ENCODE results near the gene ATP6V1G3. TPM values are rescaled to one million over a fixed set of nuclear protein-coding genes. Genes with fewer than 3 reads are reported as not detected.

ATP6V1G3 gene
- total RNA-seq, 3 donors from 2014 or later (not counting 1 experiment from before 2014, with no cell fraction given) = not detected

- Mint-ChIP-seq H3K4me3 (no peak overlapping the region), H3K9me3 (no peaks in the 10 kb centered on the region), H3K4me1 (peaks cover 17 to 25% of the 10 kb centered on the region in 2 donors), H3K36me3 (no peaks in the 10 kb centered on the region), H3K27me3 (ENCODE audit: low read depth in 2 of 2) (no peaks in the 10 kb centered on the region), H3K27ac (no peak overlapping the region)
- no peak for TF ChIP-seq CTCF (IDR thresholded peaks at IDR 0.05)
- no peak for DNase-seq
- WGBS (ENCODE audit: insufficient coverage) = 74% methylated on average over 2 of the region's 3 CpGs
- H3K9me3 ChIP-seq (ENCODE audit: control insufficient read depth, insufficient read depth, low read length) = no peaks in the 10 kb centered on the region
- no peaks in the 10 kb centered on the region for H3K36me3 ChIP-seq (ENCODE audit: control insufficient read depth, insufficient read depth, low read length)
- intact Hi-C loops (cut with micrococcal nuclease) = no loop called here
- H3K4me3 ChIP-seq (ENCODE audit: low read length) = no peak overlapping the region
- H3K27me3 ChIP-seq (ENCODE audit: control insufficient read depth, insufficient read depth, low read length) = no peaks in the 10 kb centered on the region
- H3K27ac ChIP-seq (ENCODE audit: low read length) = no peak overlapping the region
- ATAC-seq = no peak
- H3K4me1 ChIP-seq (ENCODE audit: control insufficient read depth, insufficient read depth, low read length) = peaks cover 7% of the 10 kb centered on the region
Measured at GRCh38 chr1:198495631-198496030, 44.8 kb downstream of the ATP6V1G3 start.

GRCh38 chr1:198494658-198495103 is 45.8 kb downstream of the ATP6V1G3 start:
- H3K4me3 ChIP-seq (ENCODE audit: low read length) = no peak overlapping the region
- H3K4me1 ChIP-seq (ENCODE audit: control insufficient read depth, insufficient read depth, low read length) = peaks cover 7% of the 10 kb centered on the region
- intact Hi-C loops (cut with micrococcal nuclease) = no loop called here
- WGBS (ENCODE audit: insufficient coverage) = 96% methylated on average over 13 of the region's 13 CpGs
- ATAC-seq (no peak), DNase-seq (no peak)
- no peaks in the 10 kb centered on the region for H3K27me3 ChIP-seq (ENCODE audit: control insufficient read depth, insufficient read depth, low read length)
- H3K27ac ChIP-seq (ENCODE audit: low read length) = no peak overlapping the region
- H3K27ac Mint-ChIP-seq = no peak overlapping the region
- no peaks in the 10 kb centered on the region for H3K9me3 Mint-ChIP-seq
- no peak for TF ChIP-seq CTCF (IDR thresholded peaks at IDR 0.05)
- H3K4me3 Mint-ChIP-seq = no peak overlapping the region
- H3K27me3 Mint-ChIP-seq (ENCODE audit: low read depth in 2 of 2) = no peaks in the 10 kb centered on the region
- no peaks in the 10 kb centered on the region for H3K36me3 Mint-ChIP-seq
- H3K36me3 ChIP-seq (ENCODE audit: control insufficient read depth, insufficient read depth, low read length) = no peaks in the 10 kb centered on the region
- no peaks in the 10 kb centered on the region for H3K9me3 ChIP-seq (ENCODE audit: control insufficient read depth, insufficient read depth, low read length)
- peaks cover 20 to 21% of the 10 kb centered on the region in 2 donors for H3K4me1 Mint-ChIP-seq

- Mint-ChIP-seq H3K36me3 (no peaks in the 10 kb centered on the region), H3K4me1 (peaks cover 20 to 21% of the 10 kb centered on the region in 2 donors), H3K9me3 (no peaks in the 10 kb centered on the region), H3K4me3 (no peak overlapping the region), H3K27ac (no peak overlapping the region), H3K27me3 (ENCODE audit: low read depth in 2 of 2) (no peaks in the 10 kb centered on the region)
- DNase-seq = no peak
- no peak for TF ChIP-seq CTCF (IDR thresholded peaks at IDR 0.05)
- no peaks in the 10 kb centered on the region for H3K27me3 ChIP-seq (ENCODE audit: control insufficient read depth, insufficient read depth, low read length)
- no peak for ATAC-seq
- H3K9me3 ChIP-seq (ENCODE audit: control insufficient read depth, insufficient read depth, low read length) = no peaks in the 10 kb centered on the region
- no peaks in the 10 kb centered on the region for H3K36me3 ChIP-seq (ENCODE audit: control insufficient read depth, insufficient read depth, low read length)
- no peak overlapping the region for H3K27ac ChIP-seq (ENCODE audit: low read length)
- no peak overlapping the region for H3K4me3 ChIP-seq (ENCODE audit: low read length)
- 98% methylated on average over 5 of the region's 5 CpGs for WGBS (ENCODE audit: insufficient coverage)
- peaks cover 7% of the 10 kb centered on the region for H3K4me1 ChIP-seq (ENCODE audit: control insufficient read depth, insufficient read depth, low read length)
- intact Hi-C loops (cut with micrococcal nuclease) = no loop called here
Measured at GRCh38 chr1:198494139-198494538, 46.3 kb downstream of the ATP6V1G3 start.

GRCh38 chr1:198493329-198493728 is 47.2 kb downstream of the ATP6V1G3 start:
- Mint-ChIP-seq H3K9me3 (no peaks in the 10 kb centered on the region), H3K27ac (no peak overlapping the region), H3K36me3 (no peaks in the 10 kb centered on the region), H3K4me3 (no peak overlapping the region), H3K4me1 (peaks cover 19 to 21% of the 10 kb centered on the region in 2 donors), H3K27me3 (ENCODE audit: low read depth in 2 of 2) (no peaks in the 10 kb centered on the region)
- H3K4me3 ChIP-seq (ENCODE audit: low read length) = no peak overlapping the region
- no peaks in the 10 kb centered on the region for H3K9me3 ChIP-seq (ENCODE audit: control insufficient read depth, insufficient read depth, low read length)
- no peak for ATAC-seq
- peaks cover 7% of the 10 kb centered on the region for H3K4me1 ChIP-seq (ENCODE audit: control insufficient read depth, insufficient read depth, low read length)
- no peak for TF ChIP-seq CTCF (IDR thresholded peaks at IDR 0.05)
- H3K27me3 ChIP-seq (ENCODE audit: control insufficient read depth, insufficient read depth, low read length) = no peaks in the 10 kb centered on the region
- no peaks in the 10 kb centered on the region for H3K36me3 ChIP-seq (ENCODE audit: control insufficient read depth, insufficient read depth, low read length)
- H3K27ac ChIP-seq (ENCODE audit: low read length) = no peak overlapping the region
- intact Hi-C loops (cut with micrococcal nuclease) = no loop called here
- no peak for DNase-seq
- 94% methylated on average over 10 of the region's 10 CpGs for WGBS (ENCODE audit: insufficient coverage)

Data from natural killer cell (primary cell).